H1 (cell line): Measurements from ENCODE around the gene AHNAK2. TPM values are rescaled to one million over a fixed set of nuclear protein-coding genes. Genes with fewer than 3 reads are reported as not detected.

ENCODE experiments used
- CTCF ChIA-PET: fragments of 300-600 bp; sonication (Branson Sonifier 250); formaldehyde crosslinking; loops from one replicate; lab custom pipeline; 2021; ENCODE audit not compliant: partially characterized antibody; lab: Charles Lee
- POLR2A ChIA-PET: fragments of 300-600 bp; sonication (Branson Sonifier 250); formaldehyde crosslinking; loops from one replicate; lab custom pipeline; 2021; ENCODE audit warnings: inconsistent platforms; ENCODE audit not compliant: partially characterized antibody; lab: Charles Lee
- DNase-seq, 2 experiments: peaks; one replicate each; pipeline versions ENCODE4 v3.0.0 to v3.0.0-alpha.2; 2010 to 2022; ENCODE audit warnings: low spot score in 2 of 2, low read depth in 1 of 2, mixed read lengths in 1 of 2
- FAIRE-seq: peaks from 2 replicates; lab custom pipeline; 2011; peaks lifted over from hg19 to GRCh38; lab: Jason Lieb, UNC
- H2AFZ ChIP-seq: 2 replicates; pipeline ENCODE4 v1.8.1; 2012; ENCODE audit warnings: low read length, inconsistent platforms
- H2AK5ac ChIP-seq: 2 replicates; pipeline ENCODE4 v1.6.1; 2013; ENCODE audit warnings: low read depth, low read length
- H2BK120ac ChIP-seq: replicated peaks from 2 replicates; pipeline ENCODE3; 2013; ENCODE audit warnings: low read depth, low read length, inconsistent platforms
- H2BK12ac ChIP-seq: 2 replicates; pipeline ENCODE4 v1.6.1; 2013; ENCODE audit warnings: low read depth, low read length
- H2BK15ac ChIP-seq: 2 replicates; pipeline ENCODE4 v1.6.1; 2013; ENCODE audit warnings: low read length
- H2BK20ac ChIP-seq: 2 replicates; pipeline ENCODE4 v1.6.1; 2013; ENCODE audit warnings: low read length
- H2BK5ac ChIP-seq: 2 replicates; pipeline ENCODE4 v1.6.1; 2013; ENCODE audit warnings: low read depth, low read length
- H3K14ac ChIP-seq: 2 replicates; pipeline ENCODE4 v1.6.1; 2013; ENCODE audit warnings: inconsistent platforms; ENCODE audit not compliant: insufficient read length
- H3K18ac ChIP-seq: 2 replicates; pipeline ENCODE4 v1.6.1; 2013; ENCODE audit warnings: low read length; ENCODE audit errors: extremely low read depth
- H3K23ac ChIP-seq: 2 replicates; pipeline ENCODE4 v1.6.1; 2013; ENCODE audit warnings: inconsistent platforms; ENCODE audit not compliant: insufficient read length
- H3K23me2 ChIP-seq: 2 replicates; pipeline ENCODE4 v1.6.1; 2013; ENCODE audit warnings: low read depth, low read length
- H3K27ac ChIP-seq: 2 replicates; pipeline ENCODE4 v1.6.1; 2011; ENCODE audit warnings: low read depth, low read length, inconsistent platforms
- H3K27me3 ChIP-seq, 4 experiments: replicated peaks in 1 of 4; 1 replicate in 1 of 4; 2 replicates in 3 of 4; pipeline versions ENCODE4 v1.6.1 to v1.8.1; 2011 to 2013; ENCODE audit warnings: low read length in 3 of 4, mild to moderate bottlenecking in 3 of 4, inconsistent platforms in 2 of 4, mixed read lengths in 2 of 4, moderate library complexity in 1 of 4; ENCODE audit not compliant: control insufficient read depth in 3 of 4, insufficient read depth in 3 of 4; ENCODE audit errors: extremely low read depth in 1 of 4
- H3K36me3 ChIP-seq, 4 experiments: 2 replicates each; pipeline versions ENCODE4 v1.6.1 to v1.8.1; 2011 to 2013; ENCODE audit warnings: mild to moderate bottlenecking in 4 of 4, low read length in 3 of 4, moderate library complexity in 2 of 4, control low read depth in 1 of 4, inconsistent platforms in 1 of 4; ENCODE audit not compliant: insufficient read depth in 4 of 4, control insufficient read depth in 2 of 4
- H3K4ac ChIP-seq: replicated peaks from 2 replicates; pipeline ENCODE3; 2013; ENCODE audit warnings: low read length, low read depth, mixed read lengths, inconsistent platforms; ENCODE audit not compliant: insufficient read length
- H3K4me1 ChIP-seq, 4 experiments: replicated peaks in 1 of 4; 1 replicate in 1 of 4; 2 replicates in 3 of 4; pipeline versions ENCODE4 v1.6.1 to v1.8.1; 2011 to 2013; ENCODE audit warnings: low read length in 3 of 4, inconsistent platforms in 2 of 4, mixed read lengths in 1 of 4; ENCODE audit not compliant: insufficient read depth in 4 of 4, control insufficient read depth in 3 of 4
- H3K4me2 ChIP-seq, 2 experiments: 2 replicates each; pipeline versions ENCODE4 v1.6.1 to v1.8.1; 2011 to 2013; ENCODE audit warnings: low read depth in 2 of 2, low read length in 2 of 2, control low read depth in 1 of 2, inconsistent platforms in 1 of 2, mild to moderate bottlenecking in 1 of 2; ENCODE audit not compliant: insufficient read depth in 1 of 2
- H3K4me3 ChIP-seq, 4 experiments: fragments of 200-600, 300-600 bp in 1 of 4; sonication (generic), shearing (Covaris generic), sonication (Bioruptor Twin) in 1 of 4; 2 replicates each; pipeline versions ENCODE4 v1.5.1 to v1.8.1; 2011 to 2016; ENCODE audit warnings: low read length in 4 of 4, low read depth in 3 of 4, control low read depth in 2 of 4, inconsistent platforms in 2 of 4, mild to moderate bottlenecking in 2 of 4, mixed read lengths in 1 of 4, moderate library complexity in 1 of 4; ENCODE audit not compliant: insufficient read depth in 2 of 4; ENCODE audit errors: extremely low read depth in 1 of 4
- H3K56ac ChIP-seq: replicated peaks from 2 replicates; pipeline ENCODE3; 2013; ENCODE audit warnings: low read depth, mild to moderate bottlenecking, mixed read lengths, low read length, inconsistent platforms; ENCODE audit not compliant: insufficient read length
- H3K79me1 ChIP-seq: 2 replicates; pipeline ENCODE4 v1.6.1; 2013; ENCODE audit warnings: low read depth, low read length, control low read depth
- H3K79me2 ChIP-seq, 2 experiments: 2 replicates each; pipeline versions ENCODE4 v1.6.1 to v1.8.1; 2012 to 2013; ENCODE audit warnings: low read length in 2 of 2, mild to moderate bottlenecking in 2 of 2, inconsistent platforms in 1 of 2; ENCODE audit not compliant: insufficient read depth in 2 of 2, control insufficient read depth in 1 of 2
- H3K9ac ChIP-seq, 4 experiments: replicated peaks in 1 of 4; 1 replicate in 1 of 4; 2 replicates in 3 of 4; pipeline versions ENCODE4 v1.6.1 to v1.8.1; 2011 to 2013; ENCODE audit warnings: low read depth in 3 of 4, low read length in 3 of 4, control low read depth in 2 of 4, mild to moderate bottlenecking in 2 of 4, moderate library complexity in 2 of 4, inconsistent platforms in 1 of 4; ENCODE audit errors: extremely low read depth in 1 of 4
- H3K9me3 ChIP-seq, 2 experiments: 2 replicates each; pipeline versions ENCODE4 v1.6.1 to v1.8.1; 2012 to 2013; ENCODE audit warnings: mild to moderate bottlenecking in 2 of 2, moderate library complexity in 2 of 2, control low read depth in 1 of 2, inconsistent platforms in 1 of 2, low read depth in 1 of 2, low read length in 1 of 2, mixed read lengths in 1 of 2; ENCODE audit not compliant: insufficient read depth in 2 of 2
- H4K20me1 ChIP-seq, 2 experiments: replicated peaks in 1 of 2; 2 replicates each; pipeline versions ENCODE3 to v1.8.1; 2011 to 2013; ENCODE audit warnings: inconsistent platforms in 2 of 2, low read length in 2 of 2, mild to moderate bottlenecking in 1 of 2; ENCODE audit not compliant: insufficient read depth in 2 of 2, control insufficient read depth in 1 of 2
- H4K5ac ChIP-seq: 2 replicates; pipeline ENCODE4 v1.6.1; 2013; ENCODE audit warnings: low read length, low read depth, mixed read lengths, inconsistent platforms; ENCODE audit not compliant: insufficient read length
- H4K8ac ChIP-seq: 2 replicates; pipeline ENCODE4 v1.8.0; 2013; ENCODE audit warnings: mild to moderate bottlenecking, moderate library complexity, low read length, inconsistent platforms; ENCODE audit not compliant: insufficient read depth; ENCODE audit errors: extremely low read depth
- H4K91ac ChIP-seq: replicated peaks from 2 replicates; pipeline ENCODE3; 2013; ENCODE audit warnings: low read length, mixed read lengths, inconsistent platforms; ENCODE audit not compliant: insufficient read length
- CHD1 ChIP-seq: IDR thresholded peaks from 2 replicates; pipeline ENCODE4 v1.6.1; 2012; ENCODE audit warnings: low read depth, low read length, improper control_type of control experiment
- CTCF ChIP-seq, 3 experiments: IDR thresholded peaks; 1 replicate in 2 of 3; 2 replicates in 1 of 3; pipeline versions ENCODE4 v1.5.1 to v1.6.1; 2011; ENCODE audit warnings: low read length in 3 of 3, mild to moderate bottlenecking in 3 of 3, inconsistent platforms in 2 of 3, low read depth in 1 of 3, moderate library complexity in 1 of 3; ENCODE audit not compliant: insufficient read depth in 1 of 3; ENCODE audit errors: control extremely low read depth in 1 of 3
- WGBS, 2 experiments: shearing (Covaris generic) in 1 of 2; methylation state at CpG; one replicate each; pipeline versions ENCODE4 v1.1.6 to v1.1.7; 2013 to 2015; ENCODE audit warnings: low lambda C conversion rate in 2 of 2, mixed read lengths in 2 of 2, inconsistent platforms in 1 of 2, low coverage in 1 of 2, missing lambda C conversion rate in 1 of 2; ENCODE audit not compliant: insufficient replicate concordance in 2 of 2, insufficient coverage in 1 of 2, insufficient read length in 1 of 2; ENCODE audit errors: extremely low coverage in 1 of 2, missing lambda C conversion rate in 1 of 2; 5-methylcytosine and 5-hydroxymethylcytosine counted together
- polyA plus RNA-seq, 7 experiments: library from polyadenylated mRNA; depleted of rRNA in 3 of 7; stranded (reverse) in 5 of 7; unstranded in 2 of 7; fragments of >200 nt in 5 of 7; fragments of 200-250 nt in 2 of 7; gene quantifications; 1 replicate in 5 of 7; 2 replicates in 1 of 7; 4 replicates in 1 of 7; pipeline versions ENCODE4 v1.2.1 to v1.2.3, GENCODE V29; 2011 to 2013; ENCODE audit warnings: missing spikeins in 2 of 7, mixed read lengths in 2 of 7
- total RNA-seq: library from RNA; stranded (reverse); fragmentation: NEBNext Ultra II Directional; extraction: Animal tissue kit (Norgen Biotek cat#: 25700); gene quantifications from 2 replicates; pipeline ENCODE4 v1.2.1, GENCODE V29; 2021

Gene AHNAK2
- total and polyA plus RNA-seq, 2 of the 8 experiments (the other 6 are each of a cell fraction or from before 2014, with no cell fraction given): 0.95 to 2.0 TPM

- H3K56ac ChIP-seq: no peak overlapping the region
- no peak overlapping the region; the same call in none of the 2 replicates for H2BK5ac ChIP-seq
- no peak overlapping the region for H3K14ac ChIP-seq
- H2AFZ ChIP-seq: no peak overlapping the region
- no peak overlapping the region for H4K91ac ChIP-seq
- H2AK5ac ChIP-seq: no peak overlapping the region
- H4K5ac ChIP-seq: no peak overlapping the region
- H3K4me3 ChIP-seq: no peak overlapping the region
- no peak overlapping the region for H2BK120ac ChIP-seq
- no peaks in the 10 kb centered on the region for H3K27me3 ChIP-seq
- FAIRE-seq (no peak), DNase-seq (peak in 1 of 2 experiments; percentile 46)
- H3K4me1 ChIP-seq: peaks cover 0 to 3% (median 0%) of the 10 kb centered on the region in 4 experiments; a peak in 2 of 7 replicates
- H2BK15ac ChIP-seq: no peak overlapping the region
- no peak overlapping the region for H3K27ac ChIP-seq
- no peaks in the 10 kb centered on the region for H3K79me2 ChIP-seq
- H3K4ac ChIP-seq: no peak overlapping the region
- no peak overlapping the region for H2BK20ac ChIP-seq
- no peak overlapping the region for H4K8ac ChIP-seq
- H3K36me3 ChIP-seq: no peaks in the 10 kb centered on the region; a peak in 1 of 8 replicates
- no peaks in the 10 kb centered on the region for H3K9me3 ChIP-seq
- WGBS, 2 experiments: 88% methylated on average over 22 of the region's 30 CpGs; no CpG with 5 or more reads in 1 of the 2 experiments
- peaks cover 12% of the 10 kb centered on the region; the same call in 1 of the 2 replicates for H3K23me2 ChIP-seq
- no peak overlapping the region for H3K23ac ChIP-seq
- H3K9ac ChIP-seq: no peak overlapping the region
- H3K18ac ChIP-seq: no peak overlapping the region
- H2BK12ac ChIP-seq: no peak overlapping the region
- ChIA-PET POLR2A (interaction anchor here (0.6 to 2.1 kb wide), 8 partner anchors 12 to 141 kb away, joined by 3 to 7 read pairs (median 4); partner anchors contain the start of gene SIVA1), CTCF (interaction anchor here (0.6 to 4.1 kb wide), 16 partner anchors 11 to 316 kb away, joined by 3 to 26 read pairs (median 5); no protein-coding TSS in a partner anchor)
- TF ChIP-seq CHD1: no peak
- TF ChIP-seq CTCF (IDR thresholded peaks at IDR 0.05; ENCODE audit: control extremely low read depth in 1 of 3, insufficient read depth in 1 of 3, low read depth in 1 of 3, low read length in 3 of 3): peak in 1 of 3 experiments; percentile 10; a peak in 1 of 4 replicates
- H4K20me1 ChIP-seq: peaks cover 1 to 3% of the 10 kb centered on the region in 2 experiments
- no peak overlapping the region for H3K4me2 ChIP-seq
- no peaks in the 10 kb centered on the region for H3K79me1 ChIP-seq
These were observed 83.6 kb downstream of the AHNAK2 start for GRCh38 chr14:104894331-104895206.
